Adipocyte (in vitro differentiated cells): ENCODE results near the gene TTC27.
A peak's percentile ranks its signal among the peaks of the same experiment; 100 is the strongest.

ENCODE experiments used
- DNase-seq: peaks from one replicate; pipeline ENCODE4 v3.0.0-alpha.2; 2015; ENCODE audit warnings: low read depth
- H3K27me3 ChIP-seq: replicated peaks from 2 replicates; pipeline ENCODE4 v1.7.0; 2013; ENCODE audit warnings: mild to moderate bottlenecking, low read length, moderate library complexity; ENCODE audit not compliant: control insufficient read depth, insufficient read depth
- H3K36me3 ChIP-seq: 2 replicates; pipeline ENCODE4 v1.7.0; 2013; ENCODE audit warnings: low read length, mild to moderate bottlenecking, moderate library complexity; ENCODE audit not compliant: control insufficient read depth, insufficient read depth, severe bottlenecking
- H3K4me1 ChIP-seq: 2 replicates; pipeline ENCODE4 v1.7.0; 2013; ENCODE audit warnings: mild to moderate bottlenecking, low read length, moderate library complexity; ENCODE audit not compliant: control insufficient read depth, insufficient read depth
- H3K4me3 ChIP-seq: 2 replicates; pipeline ENCODE4 v1.7.0; 2013; ENCODE audit warnings: mild to moderate bottlenecking, low read length, moderate library complexity
- H3K9ac ChIP-seq: 2 replicates; pipeline ENCODE4 v1.7.0; 2013; ENCODE audit warnings: mild to moderate bottlenecking, low read length, moderate library complexity
- H3K9me3 ChIP-seq: 2 replicates; pipeline ENCODE4 v1.7.0; 2013; ENCODE audit warnings: mild to moderate bottlenecking, low read length, moderate library complexity; ENCODE audit not compliant: control insufficient read depth

Gene TTC27

GRCh38 chr2:32702303-32703064 lies 74.6 kb downstream of the TTC27 start:
- DNase-seq: peak; percentile 26
- Histone ChIP-seq H3K36me3 (peaks cover 8% of the 10 kb centered on the region), H3K9me3 (no peaks in the 10 kb centered on the region), H3K4me1 (peaks cover 4% of the 10 kb centered on the region), H3K9ac (no peak overlapping the region), H3K27me3 (no peaks in the 10 kb centered on the region), H3K4me3 (no peak overlapping the region)

GRCh38 chr2:32706815-32707579 lies 79.1 kb downstream of the TTC27 start:
- peaks cover 9% of the 10 kb centered on the region for H3K4me1 ChIP-seq
- no peaks in the 10 kb centered on the region for H3K27me3 ChIP-seq
- peaks cover 4% of the 10 kb centered on the region for H3K36me3 ChIP-seq
- DNase-seq: no peak
- H3K9ac ChIP-seq: no peak overlapping the region
- no peaks in the 10 kb centered on the region for H3K9me3 ChIP-seq
- H3K4me3 ChIP-seq: no peak overlapping the region

DNA sequence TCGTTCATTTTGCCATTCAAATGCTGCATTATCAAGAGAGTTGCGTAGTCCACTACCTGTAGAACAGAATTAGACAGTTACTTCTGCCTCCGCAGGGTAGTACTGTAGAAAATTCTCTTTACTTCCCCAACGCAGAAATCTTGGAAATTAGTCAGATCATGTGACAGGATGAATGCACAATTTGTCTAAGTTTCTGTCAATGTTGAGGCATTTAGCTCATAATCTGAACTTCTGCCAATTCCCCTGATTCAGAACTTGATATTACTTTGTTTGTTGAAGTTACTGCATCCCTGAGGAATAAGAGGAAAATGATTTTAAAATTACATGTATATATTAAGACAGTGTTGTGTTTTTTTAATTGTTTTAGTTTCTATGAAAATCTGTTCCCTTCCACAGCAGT lies 83.4 kb downstream of the TTC27 start:
- peak; percentile 64 for DNase-seq
- Histone ChIP-seq H3K9ac (no peak overlapping the region), H3K27me3 (no peaks in the 10 kb centered on the region), H3K4me1 (peaks cover 17% of the 10 kb centered on the region), H3K4me3 (no peak overlapping the region), H3K36me3 (no peaks in the 10 kb centered on the region), H3K9me3 (no peaks in the 10 kb centered on the region)

GRCh38 chr2:32711908-32712501 lies 84.2 kb downstream of the TTC27 start:
- no peaks in the 10 kb centered on the region for H3K36me3 ChIP-seq
- H3K4me1 ChIP-seq: peaks cover 17% of the 10 kb centered on the region
- no peak overlapping the region for H3K4me3 ChIP-seq
- no peaks in the 10 kb centered on the region for H3K9me3 ChIP-seq
- no peaks in the 10 kb centered on the region for H3K27me3 ChIP-seq
- no peak for DNase-seq
- H3K9ac ChIP-seq: no peak overlapping the region

- H3K4me1 ChIP-seq: peaks cover 17% of the 10 kb centered on the region
- no peaks in the 10 kb centered on the region for H3K27me3 ChIP-seq
- no peak overlapping the region for H3K9ac ChIP-seq
- no peak for DNase-seq
- H3K36me3 ChIP-seq: no peaks in the 10 kb centered on the region
- H3K9me3 ChIP-seq: no peaks in the 10 kb centered on the region
- H3K4me3 ChIP-seq: no peak overlapping the region
Observed at GRCh38 chr2:32712870-32713269, 85.0 kb downstream of the TTC27 start.

- H3K4me1 ChIP-seq: peaks cover 17% of the 10 kb centered on the region
- H3K9ac ChIP-seq: no peak overlapping the region
- H3K9me3 ChIP-seq: no peaks in the 10 kb centered on the region
- no peak for DNase-seq
- no peak overlapping the region for H3K4me3 ChIP-seq
- H3K27me3 ChIP-seq: no peaks in the 10 kb centered on the region
- H3K36me3 ChIP-seq: no peaks in the 10 kb centered on the region
Observed at GRCh38 chr2:32714521-32714920, 86.7 kb downstream of the TTC27 start.

DNA sequence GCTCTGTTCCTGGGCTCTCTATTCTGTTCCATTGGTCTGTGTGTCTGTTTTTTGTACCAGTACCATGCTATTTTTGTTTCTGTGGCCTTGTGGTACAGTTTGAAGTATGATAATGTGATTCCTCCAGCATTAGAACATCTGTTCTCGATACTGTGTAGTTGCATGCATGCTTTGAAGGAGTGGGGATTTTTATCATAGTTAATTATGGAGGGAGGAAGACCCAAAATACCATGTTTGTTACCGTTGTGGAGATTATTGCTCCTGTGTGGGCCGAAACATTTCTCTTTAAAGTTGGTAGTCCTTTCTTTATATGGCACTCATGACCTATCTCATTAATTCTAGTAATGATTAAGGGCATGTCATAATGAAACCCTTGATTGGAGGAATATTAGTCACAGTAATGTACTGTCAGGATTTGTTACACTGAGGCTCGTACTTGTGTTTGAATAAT lies 87.6 kb downstream of the TTC27 start:
- peak; percentile 26 for DNase-seq
- no peak overlapping the region for H3K4me3 ChIP-seq

DNA sequence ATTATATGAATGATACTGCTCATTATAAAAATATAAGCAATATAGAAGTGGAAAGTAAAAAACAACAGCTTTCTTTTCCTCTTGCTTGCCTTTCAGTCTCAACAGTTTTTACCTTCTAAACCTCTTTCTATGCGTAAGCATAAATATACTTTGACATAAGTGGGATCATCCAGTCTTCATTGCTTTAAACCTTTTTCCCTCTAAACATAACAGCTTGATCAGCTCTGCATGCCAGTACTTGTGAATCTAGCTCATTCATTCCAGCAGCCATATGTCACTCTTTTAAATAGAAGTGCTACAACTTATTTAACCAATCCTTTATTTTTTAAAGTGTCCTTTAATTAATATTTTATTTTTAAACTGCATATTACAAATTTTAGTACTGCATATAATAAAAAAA lies 88.1 kb downstream of the TTC27 start:
- H3K27me3 ChIP-seq: no peaks in the 10 kb centered on the region
- H3K9me3 ChIP-seq: no peaks in the 10 kb centered on the region
- DNase-seq: peak; percentile 40
- H3K9ac ChIP-seq: no peak overlapping the region
- H3K4me1 ChIP-seq: peaks cover 16% of the 10 kb centered on the region
- H3K36me3 ChIP-seq: no peaks in the 10 kb centered on the region
- H3K4me3 ChIP-seq: no peak overlapping the region

More for the DNA sequence above, 87.6 kb downstream of the TTC27 start:
- Histone ChIP-seq H3K36me3 (no peaks in the 10 kb centered on the region), H3K9ac (no peak overlapping the region), H3K4me1 (peaks cover 17% of the 10 kb centered on the region), H3K9me3 (no peaks in the 10 kb centered on the region), H3K27me3 (no peaks in the 10 kb centered on the region)

- H3K36me3 ChIP-seq: no peaks in the 10 kb centered on the region
- H3K9me3 ChIP-seq: no peaks in the 10 kb centered on the region
- no peak overlapping the region for H3K9ac ChIP-seq
- peaks cover 10% of the 10 kb centered on the region for H3K4me1 ChIP-seq
- no peak for DNase-seq
- no peak overlapping the region for H3K4me3 ChIP-seq
- H3K27me3 ChIP-seq: no peaks in the 10 kb centered on the region
Observed at GRCh38 chr2:32716598-32716997, 88.7 kb downstream of the TTC27 start.

DNA sequence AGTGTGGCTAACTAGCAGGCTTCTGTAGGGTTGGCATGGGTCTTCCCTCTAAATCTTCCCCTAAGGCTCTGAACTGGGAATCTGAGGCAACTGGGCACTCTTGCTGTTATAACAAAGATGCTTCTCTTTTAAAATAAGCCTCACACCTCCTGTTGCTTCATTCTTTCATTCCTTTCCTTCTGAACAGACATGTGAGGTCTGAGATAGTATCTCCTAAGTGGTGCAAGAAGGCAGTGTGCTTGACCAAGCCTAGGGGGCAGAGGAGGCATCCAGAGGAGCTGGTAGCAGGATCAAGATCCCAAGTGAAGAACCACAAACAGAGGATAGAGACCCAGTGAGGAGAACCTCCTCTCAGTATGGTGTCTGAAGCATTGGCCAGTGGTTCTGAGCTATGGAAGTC lies 90.9 kb downstream of the TTC27 start:
- H3K9me3 ChIP-seq: no peaks in the 10 kb centered on the region
- peaks cover 3% of the 10 kb centered on the region for H3K4me1 ChIP-seq
- DNase-seq: no peak
- H3K36me3 ChIP-seq: no peaks in the 10 kb centered on the region
- no peak overlapping the region for H3K9ac ChIP-seq
- no peak overlapping the region for H3K4me3 ChIP-seq
- no peaks in the 10 kb centered on the region for H3K27me3 ChIP-seq

- no peaks in the 10 kb centered on the region for H3K9me3 ChIP-seq
- no peaks in the 10 kb centered on the region for H3K36me3 ChIP-seq
- no peak overlapping the region for H3K9ac ChIP-seq
- no peak for DNase-seq
- H3K4me1 ChIP-seq: peaks cover 3% of the 10 kb centered on the region
- H3K4me3 ChIP-seq: no peak overlapping the region
- no peaks in the 10 kb centered on the region for H3K27me3 ChIP-seq
Observed at GRCh38 chr2:32719430-32719829, 91.6 kb downstream of the TTC27 start.
